ENCODE results near the gene IL1RL1. TPM values are rescaled to one million over a fixed set of nuclear protein-coding genes. Genes with fewer than 3 reads are reported as not detected.

Gene IL1RL1
- total and polyA plus RNA-seq, 12 donors, result 0.48 to 44.9 (median 1.3) TPM

DNA sequence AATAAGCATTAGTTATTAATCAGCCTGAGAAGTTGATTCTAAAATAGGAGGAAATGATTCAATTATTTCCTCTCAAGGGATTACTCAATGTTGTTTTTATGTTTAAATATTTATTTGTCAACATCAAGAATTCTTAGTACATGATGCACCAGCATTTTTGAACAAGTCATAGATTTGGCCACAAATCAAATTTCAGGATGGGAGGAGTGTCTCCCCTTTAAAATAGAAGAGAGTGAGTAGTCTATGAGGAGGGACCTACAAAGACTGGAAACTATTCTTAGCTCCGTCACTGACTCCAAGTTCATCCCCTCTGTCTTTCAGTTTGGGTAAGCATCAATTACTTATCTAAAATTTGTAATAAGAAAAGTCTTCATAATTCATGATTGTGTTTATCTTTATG, 25.6 kb downstream of the IL1RL1 start:
- intact Hi-C loops (cut with DNase I), result loop anchor here in 2 of 10 donors (5.0 kb wide), 1 partner anchor 80 kb away; no protein-coding TSS in a partner anchor
- ATAC-seq, result peak in 7 of 8 donors; percentile 53 to 78 (median 66)
- H3K9me3 ChIP-seq, result no peaks in the 10 kb centered on the region
- 23 to 39% methylated on average over 1 of the region's 1 CpG for WGBS, 2 donors
- H3K27ac ChIP-seq, result peak overlapping the region in 8 of 10 donors; percentile 45 to 68 (median 50)
- DNase-seq, result no peak
- TF ChIP-seq, protein P1, sequence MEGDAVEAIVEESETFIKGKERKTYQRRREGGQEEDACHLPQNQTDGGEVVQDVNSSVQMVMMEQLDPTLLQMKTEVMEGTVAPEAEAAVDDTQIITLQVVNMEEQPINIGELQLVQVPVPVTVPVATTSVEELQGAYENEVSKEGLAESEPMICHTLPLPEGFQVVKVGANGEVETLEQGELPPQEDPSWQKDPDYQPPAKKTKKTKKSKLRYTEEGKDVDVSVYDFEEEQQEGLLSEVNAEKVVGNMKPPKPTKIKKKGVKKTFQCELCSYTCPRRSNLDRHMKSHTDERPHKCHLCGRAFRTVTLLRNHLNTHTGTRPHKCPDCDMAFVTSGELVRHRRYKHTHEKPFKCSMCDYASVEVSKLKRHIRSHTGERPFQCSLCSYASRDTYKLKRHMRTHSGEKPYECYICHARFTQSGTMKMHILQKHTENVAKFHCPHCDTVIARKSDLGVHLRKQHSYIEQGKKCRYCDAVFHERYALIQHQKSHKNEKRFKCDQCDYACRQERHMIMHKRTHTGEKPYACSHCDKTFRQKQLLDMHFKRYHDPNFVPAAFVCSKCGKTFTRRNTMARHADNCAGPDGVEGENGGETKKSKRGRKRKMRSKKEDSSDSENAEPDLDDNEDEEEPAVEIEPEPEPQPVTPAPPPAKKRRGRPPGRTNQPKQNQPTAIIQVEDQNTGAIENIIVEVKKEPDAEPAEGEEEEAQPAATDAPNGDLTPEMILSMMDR (IDR thresholded peaks at IDR 0.05), result no peak
- peak overlapping the region in 4 of 10 donors; percentile 6 to 18 (median 14) for H3K4me3 ChIP-seq
- peaks cover 0 to 32% (median 17%) of the 10 kb centered on the region in 9 donors for H3K4me1 ChIP-seq
- no peaks in the 10 kb centered on the region for H3K36me3 ChIP-seq
- peaks cover 0 to 7% (median 0%) of the 10 kb centered on the region in 7 donors for H3K27me3 ChIP-seq

DNA sequence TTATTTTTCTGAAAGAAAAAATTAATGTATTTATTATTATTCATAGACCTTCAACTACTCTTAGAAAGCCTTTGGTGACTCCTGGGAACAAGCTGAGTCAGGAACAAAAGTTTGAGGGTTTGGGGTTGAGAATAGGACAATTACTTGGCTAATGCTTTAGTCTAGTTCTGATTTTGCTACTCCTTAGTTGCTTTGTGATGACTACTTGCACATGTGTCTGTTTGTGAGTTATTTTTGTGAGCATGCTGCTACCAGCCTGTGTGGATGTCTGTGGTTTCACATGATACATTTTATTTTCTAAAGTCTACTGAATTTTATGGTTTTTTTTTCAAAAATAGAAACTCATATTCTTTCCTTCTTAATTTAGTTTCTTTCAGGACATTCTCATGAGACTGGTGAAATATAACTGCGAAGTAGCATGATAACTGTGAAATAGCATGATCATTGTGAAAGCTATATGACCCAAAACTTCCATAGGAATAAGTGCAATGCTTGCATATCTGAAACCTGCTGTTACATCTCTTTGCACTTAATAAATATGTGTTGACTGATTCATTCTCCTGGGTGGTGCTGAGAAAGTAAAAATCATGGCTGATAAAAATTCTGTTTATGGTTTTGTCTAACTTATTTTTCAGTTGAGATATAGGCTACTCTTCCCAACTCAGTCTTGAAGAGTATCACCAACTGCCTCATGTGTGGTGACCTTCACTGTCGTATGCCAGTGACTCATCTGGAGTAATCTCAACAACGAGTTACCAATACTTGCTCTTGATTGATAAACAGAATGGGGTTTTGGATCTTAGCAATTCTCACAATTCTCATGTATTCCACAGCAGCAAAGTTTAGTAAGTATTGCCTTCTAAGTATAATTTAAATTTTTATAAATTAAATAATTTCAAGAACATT, 26.4 kb downstream of the IL1RL1 start:
- TF ChIP-seq, protein P1 (IDR thresholded peaks at IDR 0.05), result peak in 1 of 9 donors; percentile 17
- ATAC-seq (peak in 2 of 8 donors; percentile 55 to 72), DNase-seq (no peak)
- no peaks in the 10 kb centered on the region for H3K9me3 ChIP-seq
- H3K27ac ChIP-seq, result peak overlapping the region in 6 of 10 donors; percentile 45 to 68 (median 56)
- H3K4me3 ChIP-seq, result no peak overlapping the region
- H3K27me3 ChIP-seq, result peaks cover 0 to 7% (median 0%) of the 10 kb centered on the region in 7 donors
- 59 to 68% methylated on average over 3 of the region's 3 CpGs for WGBS, 2 donors
- intact Hi-C loops (cut with DNase I), result loop anchor here in 2 of 10 donors (5.0 kb wide), 1 partner anchor 80 kb away; no protein-coding TSS in a partner anchor
- no peaks in the 10 kb centered on the region for H3K36me3 ChIP-seq
- H3K4me1 ChIP-seq, result peaks cover 0 to 32% (median 17%) of the 10 kb centered on the region in 9 donors

DNA sequence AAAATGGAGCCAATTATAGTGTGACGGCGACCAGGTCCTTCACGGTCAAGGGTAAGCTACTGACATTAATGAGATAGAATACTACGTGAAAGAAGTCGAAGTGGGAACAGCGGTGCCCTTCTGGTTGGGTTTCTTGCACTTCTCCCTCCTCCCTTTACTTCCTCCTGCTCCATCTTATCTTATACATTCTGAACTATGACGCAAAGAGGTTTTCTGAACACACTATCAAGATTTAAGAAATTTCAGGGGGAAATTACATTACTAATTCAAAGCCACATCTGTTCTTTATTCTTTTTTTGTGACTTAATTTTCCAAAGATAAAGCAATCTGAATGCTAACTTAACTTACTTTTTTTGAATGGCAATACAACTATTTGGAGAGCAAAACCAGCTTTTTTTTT, 29.4 kb downstream of the IL1RL1 start:
- ATAC-seq, result no peak
- H3K4me3 ChIP-seq, result no peak overlapping the region
- TF ChIP-seq, protein P1 (IDR thresholded peaks at IDR 0.05), result no peak
- peaks cover 0 to 22% (median 13%) of the 10 kb centered on the region in 9 donors for H3K4me1 ChIP-seq
- no peak for DNase-seq
- 85 to 88% methylated on average over 7 of the region's 7 CpGs for WGBS, 2 donors
- peak overlapping the region in 1 of 10 donors; percentile 49 for H3K27ac ChIP-seq
- no peaks in the 10 kb centered on the region for H3K9me3 ChIP-seq
- no peaks in the 10 kb centered on the region for H3K36me3 ChIP-seq
- peaks cover 0 to 14% (median 0%) of the 10 kb centered on the region in 7 donors for H3K27me3 ChIP-seq
- intact Hi-C loops (cut with DNase I), result loop anchor here in 2 of 10 donors (5.0 to 10.0 kb wide), 2 partner anchors 88 to 326 kb away; no protein-coding TSS in a partner anchor

DNA sequence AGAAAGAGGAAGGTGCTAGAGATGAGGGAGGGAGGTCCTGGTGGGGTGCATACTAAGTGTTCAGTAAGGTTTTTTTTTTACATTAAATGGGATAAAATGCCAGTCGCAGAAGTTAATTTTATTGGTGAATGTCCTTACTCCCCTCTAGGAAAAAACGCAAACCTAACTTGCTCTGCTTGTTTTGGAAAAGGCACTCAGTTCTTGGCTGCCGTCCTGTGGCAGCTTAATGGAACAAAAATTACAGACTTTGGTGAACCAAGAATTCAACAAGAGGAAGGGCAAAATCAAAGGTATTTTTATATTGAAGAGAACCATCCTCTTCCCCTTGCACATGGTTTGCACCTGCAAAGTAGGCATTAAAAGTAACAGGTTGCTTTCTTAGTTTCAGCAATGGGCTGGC, 31.5 kb downstream of the IL1RL1 start:
- Histone ChIP-seq H3K4me3 (no peak overlapping the region), H3K9me3 (no peaks in the 10 kb centered on the region), H3K27ac (no peak overlapping the region), H3K27me3 (peaks cover 0 to 11% (median 0%) of the 10 kb centered on the region in 7 donors), H3K36me3 (no peaks in the 10 kb centered on the region), H3K4me1 (peaks cover 0 to 4% (median 0%) of the 10 kb centered on the region in 9 donors)
- ATAC-seq, result no peak
- DNase-seq, result no peak
- TF ChIP-seq, protein P1 (IDR thresholded peaks at IDR 0.05), result peak in 4 of 9 donors; percentile 9 to 44 (median 21)
- intact Hi-C loops (cut with DNase I), result loop anchor here in 2 of 10 donors (5.0 to 10.0 kb wide), 2 partner anchors 91 to 328 kb away; no protein-coding TSS in a partner anchor
- WGBS, 2 donors, result 49 to 62% methylated on average over 3 of the region's 3 CpGs
